Adipocyte (in vitro differentiated cells): ENCODE measurements around the gene ZNF598.

Source experiments
- DNase-seq: peaks from one replicate; pipeline ENCODE4 v3.0.0-alpha.2; 2015; ENCODE audit warnings: low read depth
- H3K27me3 ChIP-seq: replicated peaks from 2 replicates; pipeline ENCODE4 v1.7.0; 2013; ENCODE audit warnings: mild to moderate bottlenecking, low read length, moderate library complexity; ENCODE audit not compliant: control insufficient read depth, insufficient read depth
- H3K36me3 ChIP-seq: 2 replicates; pipeline ENCODE4 v1.7.0; 2013; ENCODE audit warnings: low read length, mild to moderate bottlenecking, moderate library complexity; ENCODE audit not compliant: control insufficient read depth, insufficient read depth, severe bottlenecking
- H3K4me1 ChIP-seq: 2 replicates; pipeline ENCODE4 v1.7.0; 2013; ENCODE audit warnings: mild to moderate bottlenecking, low read length, moderate library complexity; ENCODE audit not compliant: control insufficient read depth, insufficient read depth
- H3K4me3 ChIP-seq: 2 replicates; pipeline ENCODE4 v1.7.0; 2013; ENCODE audit warnings: mild to moderate bottlenecking, low read length, moderate library complexity
- H3K9ac ChIP-seq: 2 replicates; pipeline ENCODE4 v1.7.0; 2013; ENCODE audit warnings: mild to moderate bottlenecking, low read length, moderate library complexity
- H3K9me3 ChIP-seq: 2 replicates; pipeline ENCODE4 v1.7.0; 2013; ENCODE audit warnings: mild to moderate bottlenecking, low read length, moderate library complexity; ENCODE audit not compliant: control insufficient read depth

ZNF598 gene

DNA sequence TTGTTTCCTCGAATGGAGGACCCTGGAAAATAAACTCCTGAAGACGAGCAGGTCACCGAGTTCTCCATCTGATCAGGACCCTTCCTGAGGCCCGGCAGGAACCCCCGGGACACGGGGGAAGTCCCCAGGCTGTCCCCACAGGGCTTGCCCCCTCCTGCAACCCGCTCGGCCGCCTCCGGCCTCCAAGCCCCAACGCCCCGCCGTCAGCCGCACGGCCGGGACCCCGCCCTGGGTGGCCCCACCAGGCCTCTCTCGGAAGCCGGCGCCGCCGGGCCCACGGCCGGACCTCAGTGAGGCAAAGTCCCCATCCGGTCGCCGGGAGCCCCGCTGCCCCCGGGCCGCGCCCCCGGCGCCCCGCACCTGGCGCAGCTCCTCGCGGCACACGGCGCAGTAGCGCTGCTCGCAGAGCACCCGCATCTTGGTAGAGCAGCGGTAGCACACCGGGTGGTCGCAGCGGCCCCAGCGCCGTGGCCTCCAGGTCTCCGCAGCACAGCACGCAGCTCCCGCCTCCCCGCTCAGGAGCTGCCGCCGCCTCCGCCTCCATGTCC lies 383 bp downstream of the ZNF598 start:
- H3K36me3 ChIP-seq: no peaks in the 10 kb centered on the region
- no peaks in the 10 kb centered on the region for H3K27me3 ChIP-seq
- H3K9me3 ChIP-seq: no peaks in the 10 kb centered on the region
- H3K4me3 ChIP-seq: peak overlapping the region; percentile 89
- DNase-seq: peak; percentile 46
- H3K4me1 ChIP-seq: peaks cover 46% of the 10 kb centered on the region
- H3K9ac ChIP-seq: peak overlapping the region; percentile 95

DNA sequence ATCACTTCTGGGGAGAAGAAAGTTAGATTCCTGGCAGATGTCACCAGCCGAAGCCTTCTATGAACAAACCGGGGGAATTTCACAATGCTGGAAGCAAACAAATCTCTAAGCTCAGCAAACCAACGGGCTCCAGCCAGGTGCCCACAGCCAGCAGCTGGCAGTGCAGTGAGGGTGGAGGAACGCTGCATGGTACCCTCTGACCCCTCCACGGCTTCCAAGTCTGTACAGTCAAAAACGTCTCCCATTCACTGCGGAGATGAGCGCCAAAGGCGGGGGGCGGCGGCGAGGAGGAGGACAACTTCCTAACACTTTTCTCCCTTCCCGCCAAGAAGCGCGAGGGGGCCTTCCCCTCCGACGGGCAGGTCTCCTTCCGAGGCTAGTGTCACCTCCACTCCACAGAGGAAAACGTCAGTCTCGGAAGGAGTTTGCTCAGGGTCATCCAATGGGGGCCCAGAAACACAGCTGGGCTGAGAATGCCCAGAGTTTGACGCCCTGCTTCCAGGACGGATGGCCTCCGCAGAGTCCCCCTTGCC lies 924 bp downstream of the ZNF598 start:
- Histone ChIP-seq H3K4me3 (peak overlapping the region; percentile 89), H3K36me3 (no peaks in the 10 kb centered on the region), H3K27me3 (no peaks in the 10 kb centered on the region), H3K9ac (peak overlapping the region; percentile 95), H3K4me1 (peaks cover 52% of the 10 kb centered on the region), H3K9me3 (no peaks in the 10 kb centered on the region)
- DNase-seq: peak; percentile 79

DNA sequence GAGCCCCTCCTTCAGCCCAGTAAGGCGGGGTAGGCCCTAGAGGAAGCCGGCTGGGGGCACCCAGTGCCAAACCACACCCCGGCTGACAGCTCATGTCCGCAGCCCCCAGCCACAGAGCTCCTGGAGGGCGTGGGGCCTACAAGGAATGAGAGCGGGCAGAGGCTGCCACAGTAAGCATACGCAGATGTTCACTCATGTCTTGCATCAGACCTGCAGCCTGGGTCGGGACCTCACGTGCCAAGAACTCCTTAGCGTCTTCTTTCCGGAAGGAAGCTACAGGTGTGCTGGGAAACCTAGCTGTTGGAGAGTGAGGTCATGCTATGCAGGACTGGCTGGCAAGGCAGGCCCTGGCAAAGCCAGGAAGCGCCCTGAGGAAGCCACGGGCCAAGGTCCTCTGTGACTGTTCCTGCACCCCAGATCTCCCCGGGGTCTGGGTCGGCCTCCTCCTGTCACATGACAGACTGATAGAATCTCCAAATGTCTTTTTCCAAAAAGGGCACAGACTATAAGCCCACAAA lies 1.6 kb downstream of the ZNF598 start:
- Histone ChIP-seq H3K4me3 (peak overlapping the region; percentile 89), H3K9me3 (no peaks in the 10 kb centered on the region), H3K4me1 (peaks cover 55% of the 10 kb centered on the region), H3K36me3 (peaks cover 6% of the 10 kb centered on the region), H3K9ac (peak overlapping the region; percentile 95), H3K27me3 (no peaks in the 10 kb centered on the region)
- DNase-seq: peak; percentile 20

DNA sequence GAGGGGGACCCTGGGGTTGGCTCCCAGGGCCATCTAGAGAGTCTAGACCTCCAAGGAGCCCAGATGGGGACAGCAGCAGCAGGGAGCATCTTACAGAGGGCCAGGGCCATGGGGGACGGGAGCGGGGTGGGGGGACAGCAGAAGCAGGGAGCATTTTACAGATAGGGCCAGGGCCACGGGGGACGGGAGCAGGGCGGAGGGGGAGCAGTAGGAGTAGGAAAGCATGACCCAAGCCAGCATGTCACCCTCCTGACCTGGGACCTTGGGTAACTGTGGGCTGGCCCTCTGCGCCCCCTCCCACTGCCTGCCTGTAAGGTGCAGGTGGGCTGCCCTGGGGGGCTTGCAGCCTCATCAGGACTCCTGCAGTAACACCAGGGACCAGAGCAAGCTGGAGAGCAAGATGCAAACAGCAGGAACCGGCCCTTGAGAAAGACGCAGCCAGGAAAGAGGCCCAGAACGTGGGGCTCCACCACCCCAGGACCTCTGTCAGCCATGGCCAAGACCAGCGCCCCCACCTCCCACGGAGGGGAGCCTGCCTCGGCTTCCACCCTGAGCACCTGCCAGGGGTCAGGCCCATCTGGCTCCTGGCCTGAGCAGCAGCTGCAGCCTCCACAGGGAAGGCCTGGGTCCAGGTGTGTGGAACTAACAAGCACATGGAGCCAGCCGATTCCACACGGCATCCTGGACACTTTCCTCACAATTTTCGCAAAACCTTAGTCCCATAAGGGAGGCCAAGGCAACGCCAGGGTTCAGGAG lies 2.4 kb downstream of the ZNF598 start:
- no peak for DNase-seq
- Histone ChIP-seq H3K4me1 (peaks cover 55% of the 10 kb centered on the region), H3K36me3 (peaks cover 14% of the 10 kb centered on the region), H3K4me3 (peak overlapping the region; percentile 89), H3K9ac (peak overlapping the region; percentile 95), H3K9me3 (no peaks in the 10 kb centered on the region), H3K27me3 (no peaks in the 10 kb centered on the region)

DNA sequence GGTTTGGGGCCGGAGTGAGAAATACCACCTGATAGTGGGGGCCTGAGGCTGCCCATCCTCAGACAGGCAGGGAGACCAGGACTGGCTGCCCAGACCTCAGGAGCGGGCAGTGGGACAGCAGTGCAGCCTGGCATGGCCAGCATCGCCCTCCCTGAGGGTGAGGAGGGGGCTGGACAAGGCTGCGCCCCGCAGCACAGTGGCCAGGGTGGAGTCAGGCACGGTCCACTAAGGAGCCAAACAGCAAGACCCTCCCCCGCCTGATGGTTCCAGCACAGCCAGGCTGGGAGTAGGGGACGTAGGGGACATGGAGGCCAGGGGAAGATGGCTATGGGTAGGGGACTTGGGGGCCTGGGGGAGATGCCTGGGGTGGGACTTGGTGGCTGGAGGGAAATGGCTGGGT lies 3.3 kb downstream of the ZNF598 start:
- Histone ChIP-seq H3K4me1 (peaks cover 55% of the 10 kb centered on the region), H3K4me3 (no peak overlapping the region), H3K36me3 (peaks cover 23% of the 10 kb centered on the region), H3K9ac (peak overlapping the region; percentile 61), H3K9me3 (no peaks in the 10 kb centered on the region), H3K27me3 (no peaks in the 10 kb centered on the region)
- DNase-seq: no peak

DNA sequence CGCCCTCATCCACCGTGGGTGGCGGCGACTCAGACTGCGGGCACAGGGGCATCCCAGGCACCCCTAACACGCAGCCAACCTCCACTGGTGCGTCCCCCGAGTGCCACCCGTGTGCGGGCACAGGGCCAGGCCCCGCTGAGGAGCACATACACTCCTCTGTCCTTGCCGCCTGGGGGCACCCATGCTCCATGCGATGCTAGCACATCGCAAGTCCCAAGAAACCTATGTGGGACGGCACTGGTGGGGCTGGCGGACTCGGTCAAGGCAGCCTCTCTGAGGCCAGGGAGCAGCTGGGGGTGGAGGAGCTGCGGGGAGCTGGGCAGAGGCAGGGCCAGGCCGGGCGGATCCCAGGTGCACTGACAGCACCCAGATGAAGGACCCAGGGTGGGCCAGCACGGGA lies 4.0 kb downstream of the ZNF598 start:
- no peak for DNase-seq
- Histone ChIP-seq H3K27me3 (no peaks in the 10 kb centered on the region), H3K36me3 (peaks cover 30% of the 10 kb centered on the region), H3K9ac (peak overlapping the region; percentile 61), H3K4me3 (no peak overlapping the region), H3K9me3 (no peaks in the 10 kb centered on the region), H3K4me1 (peaks cover 55% of the 10 kb centered on the region)

DNA sequence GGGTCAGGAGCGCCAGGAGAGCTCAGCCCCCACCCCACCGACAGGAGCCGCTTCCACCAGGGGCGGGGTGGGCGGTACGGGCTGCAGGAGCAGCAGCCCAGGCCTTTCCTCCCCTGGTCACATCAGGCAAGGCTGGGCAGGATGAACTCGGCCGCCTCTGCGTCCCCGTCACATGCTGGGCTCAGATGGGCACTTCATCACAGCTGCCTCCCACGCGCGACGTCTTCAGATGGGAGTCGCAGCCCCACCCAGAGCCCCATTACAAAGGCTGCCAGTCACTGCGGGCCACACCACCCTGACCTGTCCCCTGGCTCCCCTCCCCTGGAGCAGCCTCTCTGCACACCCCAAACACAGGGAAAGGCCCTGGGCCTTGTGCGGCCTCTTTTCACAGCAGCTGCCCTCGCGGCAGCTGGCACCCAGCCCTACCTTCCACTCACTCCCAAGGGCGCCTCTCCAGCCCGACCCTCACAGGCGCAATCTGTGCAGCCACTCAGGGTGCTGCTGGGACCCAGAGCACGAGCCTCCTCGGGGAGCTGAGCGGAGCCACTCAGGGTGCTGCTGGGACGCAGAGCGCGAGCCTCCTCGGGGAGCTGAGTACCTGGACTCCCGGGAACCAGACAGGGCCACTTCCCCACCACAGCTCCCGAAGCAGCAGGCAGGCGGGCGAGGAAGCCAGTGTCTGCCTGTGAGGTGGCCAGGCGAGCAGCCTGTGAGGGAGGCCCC lies 4.7 kb downstream of the ZNF598 start:
- DNase-seq: no peak
- H3K36me3 ChIP-seq: peaks cover 37% of the 10 kb centered on the region
- peak overlapping the region; percentile 61 for H3K9ac ChIP-seq
- peaks cover 49% of the 10 kb centered on the region for H3K4me1 ChIP-seq
- no peaks in the 10 kb centered on the region for H3K27me3 ChIP-seq
- no peak overlapping the region for H3K4me3 ChIP-seq
- H3K9me3 ChIP-seq: no peaks in the 10 kb centered on the region

DNA sequence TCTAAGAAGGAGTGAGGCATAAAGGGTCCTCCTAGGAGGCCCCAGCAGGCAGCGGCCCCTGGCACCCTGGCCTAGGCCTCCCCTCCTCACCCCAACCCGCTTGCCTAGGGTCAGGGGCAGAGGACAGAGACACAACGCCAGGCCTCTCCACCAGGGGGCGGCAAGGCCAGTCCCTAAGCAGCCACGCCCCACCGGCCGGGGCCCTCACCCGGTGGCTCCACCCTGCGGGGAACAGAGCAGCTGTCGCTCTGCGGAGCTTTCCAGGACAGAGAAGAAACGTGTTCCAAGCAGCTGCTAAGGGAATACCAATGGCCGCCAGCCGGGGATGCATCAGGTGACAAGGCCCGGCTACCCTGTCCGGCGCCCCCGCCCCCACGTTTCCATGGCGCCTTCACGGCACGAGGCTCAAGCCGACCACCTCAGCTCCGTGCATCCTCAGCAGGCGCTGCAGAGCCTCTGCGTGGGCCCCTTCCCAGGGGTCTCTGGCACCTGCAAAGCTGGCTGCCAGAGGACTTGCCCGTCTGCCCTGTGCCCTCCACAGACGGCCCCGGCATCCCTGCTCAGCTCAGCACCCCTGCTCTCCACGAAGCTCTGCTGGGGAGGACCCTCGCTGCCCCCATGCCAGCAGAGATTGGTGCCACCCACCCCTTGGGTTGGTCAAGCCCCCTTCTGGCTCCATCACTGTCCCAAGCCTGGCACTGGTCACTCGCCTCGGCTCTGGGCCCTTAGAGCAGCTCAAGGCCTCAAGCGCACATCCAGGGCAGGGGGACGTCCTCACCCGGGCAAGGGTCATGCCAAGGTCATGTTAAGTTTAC lies 5.6 kb downstream of the ZNF598 start:
- H3K9ac ChIP-seq: peak overlapping the region; percentile 37
- H3K4me1 ChIP-seq: peaks cover 49% of the 10 kb centered on the region
- peak; percentile 95 for DNase-seq
- no peaks in the 10 kb centered on the region for H3K27me3 ChIP-seq
- H3K36me3 ChIP-seq: peaks cover 46% of the 10 kb centered on the region
- H3K4me3 ChIP-seq: no peak overlapping the region
- H3K9me3 ChIP-seq: no peaks in the 10 kb centered on the region

DNA sequence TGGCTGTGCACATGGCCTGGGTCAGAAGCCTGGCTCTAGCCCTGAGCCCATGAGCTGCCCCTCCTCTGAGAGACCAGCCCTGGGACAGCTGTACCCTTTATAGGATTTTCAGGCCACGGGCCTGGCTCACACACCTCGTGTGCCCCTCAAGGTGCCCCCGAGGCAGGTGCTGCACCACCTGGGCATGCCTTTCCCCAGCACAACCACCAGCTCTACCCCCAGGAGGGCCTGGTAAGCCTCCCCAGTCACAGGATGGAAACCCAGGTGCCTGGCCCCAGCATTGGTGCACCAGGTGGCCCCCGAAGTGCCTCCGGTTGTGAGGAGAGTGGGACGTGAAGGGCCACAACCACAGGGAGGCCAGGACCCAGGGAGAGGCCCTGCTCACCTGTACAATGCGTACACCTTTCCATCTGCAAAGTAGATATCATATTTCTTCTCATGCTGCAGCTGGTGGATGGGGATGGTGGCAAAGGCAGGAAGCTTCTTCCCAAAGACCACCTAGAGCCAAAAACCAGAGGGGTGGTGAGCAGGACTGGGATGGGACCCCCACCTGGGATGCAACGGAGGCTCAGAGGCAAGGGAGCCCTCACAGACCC lies 6.3 kb downstream of the ZNF598 start:
- DNase-seq: no peak
- Histone ChIP-seq H3K4me3 (no peak overlapping the region), H3K4me1 (peaks cover 47% of the 10 kb centered on the region), H3K9me3 (no peaks in the 10 kb centered on the region), H3K9ac (peak overlapping the region; percentile 37), H3K27me3 (no peaks in the 10 kb centered on the region), H3K36me3 (peaks cover 47% of the 10 kb centered on the region)

DNA sequence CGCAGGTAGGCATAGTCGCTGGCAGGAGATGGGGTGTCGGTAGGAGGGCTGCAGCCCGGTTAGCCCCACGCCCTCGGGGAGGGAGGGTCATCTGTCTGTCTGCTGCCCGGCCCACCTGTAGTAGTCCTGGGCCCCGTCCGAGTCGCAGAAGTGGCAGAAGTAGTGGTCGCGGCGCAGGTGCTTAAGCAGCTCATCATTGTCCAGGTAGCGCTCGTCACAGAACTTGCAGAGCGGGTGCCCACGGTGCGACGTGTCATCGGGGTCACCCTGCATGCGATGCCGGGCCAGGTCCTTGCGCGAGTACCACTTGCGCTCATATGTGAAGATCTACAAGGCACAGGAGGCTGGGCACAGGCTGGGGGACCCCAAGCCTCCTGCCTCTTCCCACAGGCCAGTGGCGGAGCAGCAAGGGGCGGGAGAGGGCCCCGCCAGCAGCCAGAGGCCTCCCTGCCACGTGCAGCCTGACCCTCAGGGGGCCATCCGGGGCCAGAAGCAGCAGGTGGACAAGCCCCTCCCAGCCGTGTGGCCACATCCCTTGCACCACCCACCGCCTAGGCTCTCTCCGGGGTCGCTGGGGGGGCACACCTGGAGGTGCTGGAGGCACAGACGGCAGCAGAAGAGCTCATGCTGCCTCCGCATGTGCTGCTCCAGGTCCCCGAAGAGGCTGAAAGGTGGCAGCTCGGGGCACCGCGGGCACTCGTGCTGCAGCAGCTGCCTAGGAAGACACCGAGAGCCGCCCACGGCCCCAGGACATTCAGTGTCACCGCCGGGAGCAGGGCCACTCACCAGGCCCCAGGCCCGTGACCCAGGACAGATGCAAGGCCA lies 7.0 kb downstream of the ZNF598 start:
- no peak for DNase-seq
- H3K4me1 ChIP-seq: peaks cover 47% of the 10 kb centered on the region
- no peaks in the 10 kb centered on the region for H3K9me3 ChIP-seq
- H3K9ac ChIP-seq: no peak overlapping the region
- H3K4me3 ChIP-seq: no peak overlapping the region
- H3K27me3 ChIP-seq: no peaks in the 10 kb centered on the region
- peaks cover 52% of the 10 kb centered on the region for H3K36me3 ChIP-seq
